ENCODE measurements around the gene IMPACT. TPM values are rescaled to one million over a fixed set of nuclear protein-coding genes. Genes with fewer than 3 reads are reported as not detected.

Gene IMPACT
- total and polyA plus RNA-seq, 7 donors, result 11.7 to 24.6 (median 15.6) TPM

- Histone ChIP-seq H3K9me3 (no peaks in the 10 kb centered on the region), H3K27ac (no peak overlapping the region), H3K36me3 (no peaks in the 10 kb centered on the region), H3K27me3 (no peaks in the 10 kb centered on the region), H3K4me1 (peaks cover 0 to 7% (median 6%) of the 10 kb centered on the region in 4 donors), H3K4me3 (no peak overlapping the region)
- 83 to 92% methylated on average over 6 of the region's 6 CpGs for WGBS, 2 donors
- intact Hi-C loops (cut with DNase I), result no loop called here
- TF ChIP-seq POLR2AphosphoS5 (IDR thresholded peaks at IDR 0.05) (no peak), EP300 (IDR thresholded peaks at IDR 0.05) (no peak), POLR2A (IDR thresholded peaks at IDR 0.05) (no peak)
- TF ChIP-seq, protein P1, sequence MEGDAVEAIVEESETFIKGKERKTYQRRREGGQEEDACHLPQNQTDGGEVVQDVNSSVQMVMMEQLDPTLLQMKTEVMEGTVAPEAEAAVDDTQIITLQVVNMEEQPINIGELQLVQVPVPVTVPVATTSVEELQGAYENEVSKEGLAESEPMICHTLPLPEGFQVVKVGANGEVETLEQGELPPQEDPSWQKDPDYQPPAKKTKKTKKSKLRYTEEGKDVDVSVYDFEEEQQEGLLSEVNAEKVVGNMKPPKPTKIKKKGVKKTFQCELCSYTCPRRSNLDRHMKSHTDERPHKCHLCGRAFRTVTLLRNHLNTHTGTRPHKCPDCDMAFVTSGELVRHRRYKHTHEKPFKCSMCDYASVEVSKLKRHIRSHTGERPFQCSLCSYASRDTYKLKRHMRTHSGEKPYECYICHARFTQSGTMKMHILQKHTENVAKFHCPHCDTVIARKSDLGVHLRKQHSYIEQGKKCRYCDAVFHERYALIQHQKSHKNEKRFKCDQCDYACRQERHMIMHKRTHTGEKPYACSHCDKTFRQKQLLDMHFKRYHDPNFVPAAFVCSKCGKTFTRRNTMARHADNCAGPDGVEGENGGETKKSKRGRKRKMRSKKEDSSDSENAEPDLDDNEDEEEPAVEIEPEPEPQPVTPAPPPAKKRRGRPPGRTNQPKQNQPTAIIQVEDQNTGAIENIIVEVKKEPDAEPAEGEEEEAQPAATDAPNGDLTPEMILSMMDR (IDR thresholded peaks at IDR 0.05), result no peak
- DNase-seq, result no peak
Measured at GRCh38 chr18:24402209-24402785, 24.2 kb upstream of the IMPACT start.

DNA sequence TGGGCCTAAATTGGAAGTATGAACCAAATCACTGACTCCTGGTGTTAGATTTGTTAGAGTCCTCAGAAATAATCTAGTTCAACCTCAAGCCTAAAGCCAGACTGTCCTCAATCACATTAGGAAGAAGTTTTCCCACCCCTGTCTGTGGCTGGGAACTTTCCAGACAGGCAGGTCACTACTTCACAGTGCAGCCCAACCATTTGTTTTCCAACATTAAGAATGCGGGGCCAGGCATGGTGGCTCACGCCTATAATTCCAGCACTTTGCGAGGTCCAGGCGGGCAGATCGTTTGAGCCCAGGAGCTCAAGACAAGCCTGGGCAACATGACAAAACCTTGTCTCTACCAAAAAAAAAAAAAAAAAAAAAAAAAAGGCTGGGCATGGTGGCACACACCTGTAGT is 23.4 kb upstream of the IMPACT start:
- 79 to 82% methylated on average over 5 of the region's 5 CpGs for WGBS, 2 donors
- TF ChIP-seq, protein P1 (IDR thresholded peaks at IDR 0.05), result no peak
- TF ChIP-seq EP300 (IDR thresholded peaks at IDR 0.05) (no peak), POLR2AphosphoS5 (IDR thresholded peaks at IDR 0.05) (no peak), POLR2A (IDR thresholded peaks at IDR 0.05) (no peak)
- intact Hi-C loops (cut with DNase I), result no loop called here
- Histone ChIP-seq H3K27me3 (no peaks in the 10 kb centered on the region), H3K27ac (no peak overlapping the region), H3K36me3 (no peaks in the 10 kb centered on the region), H3K4me3 (no peak overlapping the region), H3K9me3 (no peaks in the 10 kb centered on the region), H3K4me1 (peaks cover 0 to 5% (median 5%) of the 10 kb centered on the region in 4 donors)
- no peak for DNase-seq

GRCh38 chr18:24404591-24404990 is 21.9 kb upstream of the IMPACT start:
- no peak for DNase-seq
- WGBS, 2 donors, result 90 to 91% methylated on average over 3 of the region's 3 CpGs
- intact Hi-C loops (cut with DNase I), result no loop called here
- H3K27me3 ChIP-seq, result no peaks in the 10 kb centered on the region
- H3K27ac ChIP-seq, result no peak overlapping the region
- no peak overlapping the region for H3K4me3 ChIP-seq
- H3K4me1 ChIP-seq, result no peaks in the 10 kb centered on the region
- H3K36me3 ChIP-seq, result no peaks in the 10 kb centered on the region
- H3K9me3 ChIP-seq, result no peaks in the 10 kb centered on the region
- TF ChIP-seq, protein P1 (IDR thresholded peaks at IDR 0.05), result no peak
- TF ChIP-seq EP300 (IDR thresholded peaks at IDR 0.05) (no peak), POLR2AphosphoS5 (IDR thresholded peaks at IDR 0.05) (no peak), POLR2A (IDR thresholded peaks at IDR 0.05) (no peak)

- 91 to 95% methylated on average over 2 of the region's 2 CpGs for WGBS, 2 donors
- H3K36me3 ChIP-seq, result no peaks in the 10 kb centered on the region
- intact Hi-C loops (cut with DNase I), result no loop called here
- no peaks in the 10 kb centered on the region for H3K27me3 ChIP-seq
- TF ChIP-seq, protein P1 (IDR thresholded peaks at IDR 0.05), result no peak
- TF ChIP-seq EP300 (IDR thresholded peaks at IDR 0.05) (no peak), POLR2A (IDR thresholded peaks at IDR 0.05) (no peak), POLR2AphosphoS5 (IDR thresholded peaks at IDR 0.05) (no peak)
- H3K4me1 ChIP-seq, result no peaks in the 10 kb centered on the region
- H3K4me3 ChIP-seq, result no peak overlapping the region
- DNase-seq, result no peak
- no peak overlapping the region for H3K27ac ChIP-seq
- H3K9me3 ChIP-seq, result no peaks in the 10 kb centered on the region
Measured at GRCh38 chr18:24408496-24408895, 18.0 kb upstream of the IMPACT start.

GRCh38 chr18:24413148-24413547 is 13.3 kb upstream of the IMPACT start:
- TF ChIP-seq POLR2A (IDR thresholded peaks at IDR 0.05) (no peak), EP300 (IDR thresholded peaks at IDR 0.05) (no peak), POLR2AphosphoS5 (IDR thresholded peaks at IDR 0.05) (no peak)
- TF ChIP-seq, protein P1 (IDR thresholded peaks at IDR 0.05), result no peak
- H3K4me3 ChIP-seq, result no peak overlapping the region
- H3K36me3 ChIP-seq, result no peaks in the 10 kb centered on the region
- intact Hi-C loops (cut with DNase I), result no loop called here
- no peak for DNase-seq
- no peaks in the 10 kb centered on the region for H3K9me3 ChIP-seq
- H3K27me3 ChIP-seq, result peaks cover 0 to 12% (median 0%) of the 10 kb centered on the region in 3 donors
- H3K27ac ChIP-seq, result no peak overlapping the region
- WGBS, 2 donors, result 88 to 90% methylated on average over 2 of the region's 2 CpGs
- no peaks in the 10 kb centered on the region for H3K4me1 ChIP-seq

All from sigmoid colon (tissue), 7 donors.